T-helper 1 cell treated with Interleukin-12 subunit alpha and Interleukin-12 subunit beta and Interleukin-4 antibody, amounts not matched to agents 30 μg/mL and 1 μg/mL, for 36 hours (primary cell): ENCODE measurements around the gene PDE9A.
"Not testable (repeated sequence)": the region's sequence is repeated elsewhere in the genome, so short reads cannot be mapped to it uniquely, and the experiment has no call there.

Source experiments
- H3K27ac Mint-ChIP-seq: one replicate; pipeline ENCODE4 v1.8.0; 2021; ENCODE audit warnings: mild to moderate bottlenecking, mixed read lengths
- H3K27me3 Mint-ChIP-seq: one replicate; pipeline ENCODE4 v1.8.0; 2021; ENCODE audit warnings: low read depth, mixed read lengths
- H3K36me3 Mint-ChIP-seq: one replicate; pipeline ENCODE4 v1.8.0; 2021; ENCODE audit warnings: low read depth, mixed read lengths
- H3K4me1 Mint-ChIP-seq: one replicate; pipeline ENCODE4 v1.8.0; 2021; ENCODE audit warnings: low read depth, mixed read lengths
- H3K4me3 Mint-ChIP-seq: one replicate; pipeline ENCODE4 v1.8.0; 2021; ENCODE audit warnings: mild to moderate bottlenecking, moderate library complexity, mixed read lengths
- H3K9me3 Mint-ChIP-seq: one replicate; pipeline ENCODE4 v1.8.0; 2021; ENCODE audit warnings: mixed read lengths

Gene PDE9A

GRCh38 chr21:42618707-42619102 is 34.7 kb upstream of the PDE9A start:
- H3K27me3 Mint-ChIP-seq, result peaks cover 33% of the 10 kb centered on the region
- H3K4me3 Mint-ChIP-seq, result no peak overlapping the region
- H3K4me1 Mint-ChIP-seq, result peaks cover under 1% of the 10 kb centered on the region
- no peak overlapping the region for H3K27ac Mint-ChIP-seq
- no peaks in the 10 kb centered on the region for H3K36me3 Mint-ChIP-seq
- no peaks in the 10 kb centered on the region for H3K9me3 Mint-ChIP-seq

DNA sequence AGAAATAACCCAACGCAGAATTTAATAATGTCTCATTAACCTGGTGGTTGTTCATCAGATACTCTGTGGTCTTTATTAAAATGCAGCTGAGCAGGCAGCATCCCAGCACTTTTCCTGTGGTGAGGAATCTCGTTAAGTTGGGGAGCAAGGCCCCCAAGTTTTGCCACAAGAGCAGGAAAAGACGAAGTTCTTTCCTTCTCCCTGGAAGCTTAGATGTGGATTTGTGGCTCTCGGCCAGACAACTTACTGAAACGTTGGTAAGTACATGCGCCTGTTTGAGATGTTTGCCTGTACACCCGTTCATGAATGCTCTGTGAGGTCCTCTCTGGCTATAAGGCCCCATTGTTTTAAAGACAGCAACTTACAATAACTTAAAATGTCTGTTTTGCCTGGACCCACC is 34.3 kb upstream of the PDE9A start:
- Mint-ChIP-seq H3K4me3 (no peak overlapping the region), H3K9me3 (no peaks in the 10 kb centered on the region), H3K27me3 (peaks cover 37% of the 10 kb centered on the region), H3K36me3 (no peaks in the 10 kb centered on the region), H3K4me1 (no peaks in the 10 kb centered on the region), H3K27ac (no peak overlapping the region)

DNA sequence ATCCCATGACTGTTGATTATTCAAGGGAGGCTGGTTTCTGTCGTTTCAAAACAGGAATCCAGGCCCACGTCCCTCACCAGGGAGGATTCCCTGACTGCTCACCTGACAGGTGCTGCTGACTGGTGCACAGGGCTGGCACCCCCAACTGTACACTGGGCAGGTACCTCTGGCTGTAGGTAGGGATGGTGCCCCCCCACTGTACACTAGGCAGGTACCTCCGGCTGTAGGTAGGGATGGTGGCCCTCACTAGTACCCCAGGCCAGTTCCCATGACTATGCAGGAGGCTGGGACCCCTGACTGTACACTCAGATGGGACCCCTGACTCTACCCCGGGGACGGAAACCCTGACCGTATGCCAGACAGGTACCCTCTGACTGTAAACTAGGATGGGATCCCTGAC is 33.6 kb upstream of the PDE9A start:
- no peaks in the 10 kb centered on the region for H3K36me3 Mint-ChIP-seq
- H3K27me3 Mint-ChIP-seq, result peaks cover 43% of the 10 kb centered on the region
- H3K9me3 Mint-ChIP-seq, result no peaks in the 10 kb centered on the region
- H3K4me1 Mint-ChIP-seq, result no peaks in the 10 kb centered on the region
- no peak overlapping the region for H3K27ac Mint-ChIP-seq
- H3K4me3 Mint-ChIP-seq, result no peak overlapping the region

DNA sequence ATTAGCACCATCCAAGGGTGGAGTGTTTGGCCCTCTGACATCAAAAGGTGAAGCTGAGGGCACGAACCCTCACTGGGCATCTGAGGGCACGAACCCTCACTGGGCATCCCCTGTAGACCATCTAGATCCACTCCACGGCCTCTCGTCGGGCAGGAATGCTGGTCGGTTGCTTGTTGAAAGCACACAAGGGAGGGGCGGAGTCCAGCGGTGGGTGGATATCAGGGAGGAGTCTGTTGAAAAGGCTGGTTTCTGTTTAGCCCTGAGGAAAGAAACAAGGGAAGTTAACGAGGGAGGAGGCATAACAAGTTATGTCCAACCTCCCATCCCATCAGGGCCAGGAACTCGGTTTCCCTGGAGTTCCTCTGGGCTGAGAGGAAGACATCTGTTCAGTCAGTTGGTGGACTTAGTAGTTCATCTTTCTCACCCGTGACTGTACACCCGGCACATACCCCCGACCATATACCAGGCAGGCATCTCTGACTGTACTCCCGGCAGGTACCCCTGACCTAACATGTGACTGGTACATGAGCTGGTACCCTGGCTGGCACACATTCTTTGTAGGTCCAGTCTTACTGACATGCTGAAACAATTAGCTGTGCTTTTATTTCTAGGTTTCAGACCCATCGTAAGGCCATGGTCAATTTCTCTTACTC is 32.1 kb upstream of the PDE9A start:
- no peaks in the 10 kb centered on the region for H3K4me1 Mint-ChIP-seq
- no peak overlapping the region for H3K27ac Mint-ChIP-seq
- no peak overlapping the region for H3K4me3 Mint-ChIP-seq
- no peaks in the 10 kb centered on the region for H3K36me3 Mint-ChIP-seq
- no peaks in the 10 kb centered on the region for H3K9me3 Mint-ChIP-seq
- H3K27me3 Mint-ChIP-seq, result peaks cover 46% of the 10 kb centered on the region

DNA sequence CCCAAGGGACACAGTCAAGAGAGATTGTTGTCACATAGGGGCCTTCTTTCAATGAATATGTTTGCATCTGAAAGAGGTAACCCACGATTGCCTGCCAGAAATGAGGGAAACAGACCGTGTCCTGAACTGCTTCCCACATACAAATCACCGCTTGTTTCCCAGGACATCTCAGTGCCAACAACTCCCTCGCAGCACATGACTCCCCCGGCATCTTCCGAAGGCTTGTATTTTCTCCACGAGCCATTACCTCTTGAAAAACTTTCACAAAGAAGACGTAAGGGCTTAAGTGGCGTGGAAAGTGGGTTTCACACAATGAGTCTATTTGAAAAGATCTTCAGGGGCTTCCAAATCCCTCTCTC is 31.6 kb upstream of the PDE9A start:
- Mint-ChIP-seq H3K27me3 (peaks cover 51% of the 10 kb centered on the region), H3K4me3 (no peak overlapping the region), H3K36me3 (no peaks in the 10 kb centered on the region), H3K9me3 (no peaks in the 10 kb centered on the region), H3K27ac (no peak overlapping the region), H3K4me1 (no peaks in the 10 kb centered on the region)

GRCh38 chr21:42622284-42622683 is 31.1 kb upstream of the PDE9A start:
- Mint-ChIP-seq H3K36me3 (no peaks in the 10 kb centered on the region), H3K27ac (no peak overlapping the region), H3K4me1 (no peaks in the 10 kb centered on the region), H3K9me3 (no peaks in the 10 kb centered on the region), H3K27me3 (peaks cover 55% of the 10 kb centered on the region), H3K4me3 (no peak overlapping the region)

DNA sequence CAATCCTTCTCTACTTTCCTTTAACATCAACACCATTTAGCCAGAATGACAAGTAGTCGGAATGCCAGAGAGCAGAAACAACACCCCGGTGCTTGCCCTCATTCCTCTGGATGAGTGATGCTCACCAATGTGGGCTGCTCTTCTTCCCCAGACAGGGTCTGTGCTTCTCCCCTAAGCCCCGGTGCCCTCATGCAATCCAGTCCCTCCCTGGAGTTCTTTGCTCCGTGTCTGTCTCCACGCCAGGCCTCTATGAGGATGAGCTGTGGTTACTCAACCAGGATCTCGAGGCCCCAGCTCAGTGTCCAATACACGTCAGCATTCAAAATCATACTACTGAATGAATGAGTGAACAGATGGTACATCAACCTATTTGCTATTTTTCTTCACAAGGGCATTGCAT is 29.7 kb upstream of the PDE9A start:
- no peak overlapping the region for H3K27ac Mint-ChIP-seq
- H3K36me3 Mint-ChIP-seq, result no peaks in the 10 kb centered on the region
- peaks cover 49% of the 10 kb centered on the region for H3K27me3 Mint-ChIP-seq

GRCh38 chr21:42624095-42624790 is 29.2 kb upstream of the PDE9A start:
- H3K36me3 Mint-ChIP-seq, result no peaks in the 10 kb centered on the region
- no peaks in the 10 kb centered on the region for H3K9me3 Mint-ChIP-seq
- H3K27me3 Mint-ChIP-seq, result peaks cover 43% of the 10 kb centered on the region

More for the DNA sequence above, 29.7 kb upstream of the PDE9A start:
- Mint-ChIP-seq H3K9me3 (no peaks in the 10 kb centered on the region), H3K4me3 (no peak overlapping the region), H3K4me1 (no peaks in the 10 kb centered on the region)

GRCh38 chr21:42624936-42625335 is 28.5 kb upstream of the PDE9A start:
- H3K36me3 Mint-ChIP-seq, result no peaks in the 10 kb centered on the region
- peaks cover 41% of the 10 kb centered on the region for H3K27me3 Mint-ChIP-seq
- H3K9me3 Mint-ChIP-seq, result no peaks in the 10 kb centered on the region
- H3K4me3 Mint-ChIP-seq, result no peak overlapping the region
- no peaks in the 10 kb centered on the region for H3K4me1 Mint-ChIP-seq
- H3K27ac Mint-ChIP-seq, result no peak overlapping the region

More at GRCh38 chr21:42624095-42624790, 29.2 kb upstream of the PDE9A start:
- Mint-ChIP-seq H3K4me3 (no peak overlapping the region), H3K4me1 (no peaks in the 10 kb centered on the region), H3K27ac (no peak overlapping the region)

- Mint-ChIP-seq H3K4me1 (no peaks in the 10 kb centered on the region), H3K9me3 (no peaks in the 10 kb centered on the region), H3K27me3 (peaks cover 41% of the 10 kb centered on the region), H3K4me3 (no peak overlapping the region), H3K36me3 (no peaks in the 10 kb centered on the region), H3K27ac (no peak overlapping the region)
These were observed 27.2 kb upstream of the PDE9A start for GRCh38 chr21:42626171-42626570.

GRCh38 chr21:42627527-42628289 is 25.7 kb upstream of the PDE9A start:
- no peaks in the 10 kb centered on the region for H3K36me3 Mint-ChIP-seq
- H3K9me3 Mint-ChIP-seq, result no peaks in the 10 kb centered on the region
- H3K4me1 Mint-ChIP-seq, result no peaks in the 10 kb centered on the region
- peaks cover 28% of the 10 kb centered on the region for H3K27me3 Mint-ChIP-seq
- no peak overlapping the region for H3K4me3 Mint-ChIP-seq
- no peak overlapping the region for H3K27ac Mint-ChIP-seq

GRCh38 chr21:42628466-42629061 is 24.9 kb upstream of the PDE9A start:
- not testable (repeated sequence) for H3K9me3 Mint-ChIP-seq, H3K36me3 Mint-ChIP-seq, H3K4me3 Mint-ChIP-seq, H3K27ac Mint-ChIP-seq, H3K4me1 Mint-ChIP-seq
- peaks cover 24% of the 10 kb centered on the region for H3K27me3 Mint-ChIP-seq

DNA sequence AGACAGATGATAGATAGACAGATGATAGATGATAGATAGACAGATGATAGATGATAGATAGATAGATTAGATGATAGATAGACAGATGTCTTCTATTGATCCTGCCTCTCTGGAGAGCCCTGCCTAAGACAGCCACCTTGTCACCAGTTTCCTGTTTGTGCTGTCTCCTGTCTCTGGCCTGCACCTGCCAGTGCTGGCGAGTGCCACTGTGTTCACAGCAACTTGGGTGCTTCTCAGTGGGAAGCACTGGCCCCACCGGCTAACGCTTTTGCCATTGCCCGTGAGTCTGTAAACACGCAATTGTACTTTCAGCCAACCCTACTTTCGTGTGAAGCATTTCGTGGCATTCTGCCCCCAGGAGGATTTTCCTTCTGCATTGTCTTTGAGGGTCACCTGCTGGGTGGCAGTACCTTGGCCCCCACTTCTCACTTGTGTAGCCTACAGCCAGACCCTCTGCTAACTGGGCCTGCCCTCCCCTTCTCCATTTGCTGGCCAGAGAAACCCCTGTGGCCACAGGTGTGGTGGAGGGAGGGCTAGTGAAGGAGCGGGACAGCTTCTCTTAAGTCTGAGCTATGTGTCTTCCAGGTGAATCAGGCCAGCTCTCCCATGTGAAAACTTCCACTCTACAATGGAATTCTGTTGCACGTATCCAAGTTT is 23.4 kb upstream of the PDE9A start:
- H3K9me3 Mint-ChIP-seq, result no peaks in the 10 kb centered on the region
- no peaks in the 10 kb centered on the region for H3K36me3 Mint-ChIP-seq
- peaks cover 12% of the 10 kb centered on the region for H3K27me3 Mint-ChIP-seq
- H3K27ac Mint-ChIP-seq, result no peak overlapping the region
- no peak overlapping the region for H3K4me3 Mint-ChIP-seq
- no peaks in the 10 kb centered on the region for H3K4me1 Mint-ChIP-seq

DNA sequence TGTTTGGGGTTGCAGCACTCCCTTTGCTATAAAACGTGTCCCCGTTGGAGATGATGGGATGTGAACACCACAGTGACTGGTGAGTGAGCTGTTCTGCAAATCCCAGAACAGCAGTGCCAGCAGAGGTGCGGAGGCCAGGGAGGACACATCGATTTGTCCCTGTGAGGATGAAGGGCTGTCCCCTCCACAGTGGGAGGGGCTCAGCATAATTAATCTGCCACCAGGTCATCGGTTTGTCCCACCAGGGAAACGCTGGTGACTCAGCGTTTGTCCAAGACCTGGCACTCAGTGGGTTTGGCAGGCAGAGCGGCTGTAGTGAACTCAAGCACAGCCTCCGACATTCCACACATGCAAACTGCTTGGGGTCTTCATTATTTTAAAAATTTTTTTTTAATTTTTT is 22.8 kb upstream of the PDE9A start:
- Mint-ChIP-seq H3K4me3 (no peak overlapping the region), H3K9me3 (no peaks in the 10 kb centered on the region)

More for the DNA sequence above, 22.8 kb upstream of the PDE9A start:
- H3K36me3 Mint-ChIP-seq, result no peaks in the 10 kb centered on the region
- peaks cover 12% of the 10 kb centered on the region for H3K27me3 Mint-ChIP-seq
- H3K27ac Mint-ChIP-seq, result no peak overlapping the region
- no peaks in the 10 kb centered on the region for H3K4me1 Mint-ChIP-seq
